Choroid plexus epithelial cell (primary cell): ENCODE results near the gene CDC16.

Experiments
- DNase-seq: peaks from one replicate; pipeline ENCODE4 v3.0.0-alpha.2; 2010; ENCODE audit warnings: low read depth
- H3K4me3 ChIP-seq: 2 replicates; pipeline ENCODE4 v1.5.1; 2011; ENCODE audit warnings: low read depth, mild to moderate bottlenecking, control low read depth, low read length, moderate library complexity
- TF ChIP-seq, protein P1 (sequence below): conservative IDR thresholded peaks from 2 replicates; pipeline ENCODE4 v1.5.1; 2011; ENCODE audit warnings: low read depth, mild to moderate bottlenecking, control low read depth, inconsistent platforms, low read length, moderate library complexity

CDC16 gene

GRCh38 chr13:114296902-114297301 lies 62.2 kb downstream of the CDC16 start:
- DNase-seq, result no peak
- no peak overlapping the region for H3K4me3 ChIP-seq
- TF ChIP-seq, protein P1, sequence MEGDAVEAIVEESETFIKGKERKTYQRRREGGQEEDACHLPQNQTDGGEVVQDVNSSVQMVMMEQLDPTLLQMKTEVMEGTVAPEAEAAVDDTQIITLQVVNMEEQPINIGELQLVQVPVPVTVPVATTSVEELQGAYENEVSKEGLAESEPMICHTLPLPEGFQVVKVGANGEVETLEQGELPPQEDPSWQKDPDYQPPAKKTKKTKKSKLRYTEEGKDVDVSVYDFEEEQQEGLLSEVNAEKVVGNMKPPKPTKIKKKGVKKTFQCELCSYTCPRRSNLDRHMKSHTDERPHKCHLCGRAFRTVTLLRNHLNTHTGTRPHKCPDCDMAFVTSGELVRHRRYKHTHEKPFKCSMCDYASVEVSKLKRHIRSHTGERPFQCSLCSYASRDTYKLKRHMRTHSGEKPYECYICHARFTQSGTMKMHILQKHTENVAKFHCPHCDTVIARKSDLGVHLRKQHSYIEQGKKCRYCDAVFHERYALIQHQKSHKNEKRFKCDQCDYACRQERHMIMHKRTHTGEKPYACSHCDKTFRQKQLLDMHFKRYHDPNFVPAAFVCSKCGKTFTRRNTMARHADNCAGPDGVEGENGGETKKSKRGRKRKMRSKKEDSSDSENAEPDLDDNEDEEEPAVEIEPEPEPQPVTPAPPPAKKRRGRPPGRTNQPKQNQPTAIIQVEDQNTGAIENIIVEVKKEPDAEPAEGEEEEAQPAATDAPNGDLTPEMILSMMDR, result no peak

DNA sequence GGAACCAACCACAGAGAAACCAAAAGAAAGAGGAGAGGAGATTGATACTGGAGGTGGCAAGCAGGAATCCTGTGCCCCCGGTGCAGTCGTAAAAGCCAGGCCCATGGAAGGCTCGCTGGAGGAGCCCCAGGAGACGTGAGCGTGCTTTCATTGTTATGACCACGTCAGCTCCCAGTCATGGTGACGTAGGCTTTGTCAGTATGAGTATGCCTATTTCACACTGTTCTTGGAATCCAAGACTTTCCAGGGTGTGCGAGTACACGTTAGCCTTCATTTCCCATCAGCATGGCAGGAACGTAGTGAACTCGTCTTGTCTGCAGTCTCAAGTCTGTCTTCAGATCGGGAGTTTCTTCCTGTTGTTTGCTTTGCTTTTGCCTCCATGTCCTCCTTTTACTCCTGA lies 64.2 kb downstream of the CDC16 start:
- TF ChIP-seq, protein P1, result no peak
- no peak overlapping the region for H3K4me3 ChIP-seq
- DNase-seq, result no peak

DNA sequence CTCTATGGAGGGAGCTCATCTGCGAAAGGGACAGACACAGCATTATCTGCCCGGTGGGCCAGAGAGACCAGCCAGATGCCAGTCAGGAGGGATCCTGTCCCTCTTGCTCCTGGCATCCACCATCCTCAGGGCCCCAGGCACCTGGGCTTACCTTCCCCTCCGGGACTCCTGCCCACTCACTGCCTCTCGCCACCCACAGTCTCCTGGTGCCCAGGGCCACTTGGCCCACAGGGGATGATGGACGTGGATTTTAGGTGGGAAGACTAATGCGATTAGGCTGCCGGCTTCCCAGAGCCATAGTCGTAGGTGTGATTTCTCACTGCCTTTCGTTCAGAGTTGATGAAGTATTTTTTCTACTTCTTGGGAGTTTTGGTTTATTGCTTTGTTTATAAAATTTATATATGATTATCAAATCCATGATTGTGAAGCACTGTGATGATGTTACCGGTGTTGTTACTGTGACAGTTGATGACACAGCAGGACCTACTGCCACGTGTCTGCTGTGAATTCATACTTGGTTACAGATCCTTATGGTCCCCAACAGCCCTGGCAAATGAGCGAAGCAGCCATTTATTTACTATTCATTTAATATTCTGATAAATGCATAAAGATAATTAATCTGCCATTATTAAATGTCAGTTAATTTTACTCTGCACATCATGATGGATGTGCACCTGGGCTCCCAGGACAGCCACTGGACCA lies 65.1 kb downstream of the CDC16 start:
- no peak overlapping the region for H3K4me3 ChIP-seq
- DNase-seq, result no peak
- TF ChIP-seq, protein P1, result no peak

GRCh38 chr13:114303700-114304327 lies 69.1 kb downstream of the CDC16 start:
- TF ChIP-seq, protein P1, result no peak
- DNase-seq, result no peak

DNA sequence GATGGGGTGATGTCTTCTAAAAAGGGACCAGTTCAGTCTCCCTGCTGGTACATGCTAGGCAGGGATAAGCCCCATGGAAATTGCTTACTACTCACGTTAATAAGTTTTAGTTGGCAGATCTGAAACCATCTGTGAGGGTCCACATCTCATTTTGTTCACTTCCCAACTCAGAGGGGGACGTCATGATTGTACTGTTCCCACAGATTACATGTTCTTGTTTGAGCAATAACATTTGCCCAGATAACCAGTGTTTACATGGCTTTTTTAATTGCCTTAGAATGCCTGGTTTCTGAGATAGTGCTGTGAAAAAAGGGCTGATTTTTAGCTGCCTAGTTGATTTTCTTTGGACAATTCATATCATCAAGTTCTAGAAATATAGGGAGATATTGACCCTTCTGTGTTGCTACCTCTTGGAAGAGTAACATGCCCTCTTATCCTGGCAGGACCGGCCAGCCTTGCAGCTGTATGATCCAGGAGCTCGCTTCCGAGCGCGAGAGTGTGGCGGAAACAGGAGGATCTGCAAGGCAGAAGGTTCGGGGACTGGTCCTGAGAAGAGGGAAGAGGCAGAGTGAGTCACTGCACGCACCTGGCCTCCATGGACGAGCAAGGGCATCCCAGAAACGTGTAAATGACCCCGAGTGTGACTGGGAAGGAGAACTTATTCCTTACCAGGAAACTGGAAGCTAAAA lies 69.8 kb downstream of the CDC16 start:
- H3K4me3 ChIP-seq, result no peak overlapping the region
- TF ChIP-seq, protein P1, result no peak
- DNase-seq, result no peak

More at GRCh38 chr13:114303700-114304327, 69.1 kb downstream of the CDC16 start:
- H3K4me3 ChIP-seq, result no peak overlapping the region

DNA sequence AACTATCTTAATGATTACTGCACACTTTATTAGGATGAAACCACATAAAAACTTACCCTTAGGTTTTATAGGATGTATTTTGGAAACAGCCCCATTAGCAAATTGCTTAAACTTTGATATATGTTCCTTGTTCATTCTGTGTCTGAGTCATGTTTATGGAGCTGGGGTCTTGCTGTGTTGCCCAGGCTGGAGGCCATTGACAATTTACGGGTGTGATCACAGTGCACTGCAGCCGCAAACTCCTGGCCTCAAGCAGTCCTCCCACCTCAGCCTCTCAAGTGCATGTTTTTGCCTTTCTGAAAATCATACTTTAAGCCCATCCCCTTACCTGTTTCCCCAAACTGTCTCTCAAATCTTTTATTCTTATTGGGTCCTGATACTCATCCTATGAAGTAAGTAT lies 74.4 kb downstream of the CDC16 start:
- DNase-seq, result no peak
- TF ChIP-seq, protein P1, result no peak

More for the DNA sequence above, 74.4 kb downstream of the CDC16 start:
- no peak overlapping the region for H3K4me3 ChIP-seq
